Panc1 (cell line): ENCODE results near the gene YPEL1. TPM values are rescaled to one million over a fixed set of nuclear protein-coding genes. Genes with fewer than 3 reads are reported as not detected.
A peak's percentile ranks its signal among the peaks of the same experiment; 100 is the strongest.

ENCODE experiments used
- ATAC-seq: fragments of 200-7000 bp; cut with Tn5 transposase; 2 replicates; pipeline ENCODE4 v1.9.1; 2020; ENCODE audit warnings: mild to moderate bottlenecking, moderate library complexity
- BruUV-seq: library from RNA; stranded (reverse); fragments of 400-500 nt; replicated peaks from 2 replicates; lab custom pipeline; 2021; lab: Mats Ljungman, UMichigan
- CTCF ChIA-PET: fragments of 300-600 bp; sonication (Branson Sonifier 250); formaldehyde crosslinking; loops from one replicate; lab custom pipeline; 2022; ENCODE audit warnings: antibody characterized with exemption; lab: Charles Lee
- POLR2A ChIA-PET: fragments of 300-600 bp; sonication (Branson Sonifier 250); formaldehyde crosslinking; loops from one replicate; lab custom pipeline; 2022; ENCODE audit warnings: antibody characterized with exemption; lab: Charles Lee
- DNase-seq: peaks from one replicate; pipeline ENCODE4 v3.0.0-alpha.2; 2010; ENCODE audit warnings: low read depth, low spot score
- H3K27ac ChIP-seq: 2 replicates; pipeline ENCODE4 v1.5.1; 2011; ENCODE audit warnings: mild to moderate bottlenecking, low read length, inconsistent platforms
- H3K27me3 ChIP-seq: fragments of 200-500 bp; sonication (Bioruptor generic); 2 replicates; pipeline ENCODE4 v1.6.0; 2014; ENCODE audit warnings: low read length, inconsistent platforms; ENCODE audit not compliant: control insufficient read depth, insufficient read depth
- H3K36me3 ChIP-seq: fragments of 200-500 bp; sonication (Bioruptor generic); 2 replicates; pipeline ENCODE4 v1.5.1; 2014; ENCODE audit warnings: inconsistent platforms, mild to moderate bottlenecking, low read length, moderate library complexity; ENCODE audit not compliant: control insufficient read depth, insufficient read depth
- H3K4me1 ChIP-seq: 2 replicates; pipeline ENCODE4 v1.5.1; 2011; ENCODE audit warnings: inconsistent platforms, mild to moderate bottlenecking, low read length, moderate library complexity; ENCODE audit not compliant: control insufficient read depth, insufficient read depth
- H3K4me3 ChIP-seq, 2 experiments: 2 replicates each; pipeline ENCODE4 v1.5.1; 2011 to 2012; ENCODE audit warnings: low read depth in 2 of 2, low read length in 2 of 2, mild to moderate bottlenecking in 2 of 2, inconsistent platforms in 1 of 2, moderate library complexity in 1 of 2
- H3K9me3 ChIP-seq: fragments of 200-500 bp; sonication (Bioruptor generic); 2 replicates; pipeline ENCODE4 v1.5.1; 2014; ENCODE audit warnings: low read depth, mild to moderate bottlenecking, inconsistent platforms, low read length, moderate library complexity; ENCODE audit not compliant: control insufficient read depth, insufficient read depth
- CTCF ChIP-seq: fragments of 450-650 bp; IDR thresholded peaks from 2 replicates; pipeline ENCODE4 v1.5.1; 2017; ENCODE audit warnings: mild to moderate bottlenecking
- POLR2AphosphoS5 ChIP-seq: IDR thresholded peaks from 2 replicates; pipeline ENCODE4 v1.6.1; 2012; ENCODE audit warnings: mild to moderate bottlenecking, low read depth, low read length, moderate library complexity
- REST ChIP-seq, 2 experiments: IDR thresholded peaks; 2 replicates each; pipeline ENCODE4 v1.6.1; 2011 to 2012; ENCODE audit warnings: low read depth in 2 of 2, control low read depth in 1 of 2, low read length in 1 of 2, mild to moderate bottlenecking in 1 of 2, moderate library complexity in 1 of 2; ENCODE audit not compliant: insufficient read depth in 1 of 2
- SIN3A ChIP-seq: IDR thresholded peaks from 2 replicates; pipeline ENCODE4 v1.6.1; 2012; ENCODE audit warnings: low read depth, mild to moderate bottlenecking, low read length, moderate library complexity, borderline replicate concordance; ENCODE audit not compliant: insufficient read depth
- TCF7L2 ChIP-seq: IDR thresholded peaks from 2 replicates; pipeline ENCODE4 v1.6.1; 2011; ENCODE audit warnings: mild to moderate bottlenecking, low read depth, low read length, inconsistent platforms
- in situ Hi-C: cut with HindIII; loops from 2 replicates; pipeline ENCODE4 v1.10.0; 2016; ENCODE audit warnings: low sequenced_read_pairs, low pct_unique_long_range_greater_than_20kb
- intact Hi-C: fragments of 100-400 bp; cut with micrococcal nuclease; formaldehyde crosslinking; loops from one replicate; pipeline ENCODE4 v1.10.0; 2022; ENCODE audit not compliant: unreplicated experiment
- total RNA-seq: library from RNA; stranded (reverse); gene quantifications from one replicate; pipeline ENCODE4 v1.2.1, GENCODE V29; 2021; ENCODE audit not compliant: unreplicated experiment

Gene YPEL1
- total RNA-seq, 1 experiment from 2014 or later: 4.0 TPM

- intact Hi-C loops (no loop called here), in situ Hi-C loops (no loop called here)
- TF ChIP-seq REST (IDR thresholded peaks at IDR 0.05; ENCODE audit: insufficient read depth in 1 of 2, low read depth in 2 of 2, low read length in 1 of 2): no peak
- CTCF ChIA-PET: no interaction called here
- no peak for DNase-seq
- ATAC-seq: no peak; the same call in 1 of the 2 replicates
- peak overlapping the region; percentile 8; the same call in 1 of the 2 replicates for H3K27ac ChIP-seq
- H3K4me1 ChIP-seq: no peaks in the 10 kb centered on the region
- no peaks in the 10 kb centered on the region for H3K27me3 ChIP-seq
- H3K4me3 ChIP-seq: peak overlapping the region; percentile 79 to 80
- no TSS peak for BruUV-seq
- H3K36me3 ChIP-seq: peaks cover 2% of the 10 kb centered on the region; the same call in 1 of the 2 replicates
- H3K9me3 ChIP-seq: no peaks in the 10 kb centered on the region
- POLR2A ChIA-PET: interaction anchor here (0.6 to 0.7 kb wide), 2 partner anchors 45 to 61 kb away, joined by 3 to 7 read pairs; no protein-coding TSS in a partner anchor
These were observed 70.3 kb downstream of the YPEL1 start for GRCh38 chr22:21665047-21665851.

- BruUV-seq: no TSS peak
- no peak for ATAC-seq
- TF ChIP-seq CTCF (no peak), REST (IDR thresholded peaks at IDR 0.05; ENCODE audit: insufficient read depth in 1 of 2, low read depth in 2 of 2, low read length in 1 of 2) (no peak), SIN3A (no peak), POLR2AphosphoS5 (no peak), TCF7L2 (no peak)
- H3K4me3 ChIP-seq: no peak overlapping the region
- CTCF ChIA-PET: no interaction called here
- no peak overlapping the region for H3K27ac ChIP-seq
- POLR2A ChIA-PET: no interaction called here
- intact Hi-C loops: no loop called here
- no peaks in the 10 kb centered on the region for H3K27me3 ChIP-seq
- in situ Hi-C loops: no loop called here
- H3K36me3 ChIP-seq: no peaks in the 10 kb centered on the region
- no peak for DNase-seq
- no peaks in the 10 kb centered on the region for H3K4me1 ChIP-seq
- H3K9me3 ChIP-seq: no peaks in the 10 kb centered on the region
These were observed 71.9 kb downstream of the YPEL1 start for GRCh38 chr22:21663738-21664137.
